SIG-M5 (cell line): Measurements from ENCODE around the gene LEP.

ENCODE experiments used
- DNase-seq: peaks from one replicate; lab custom pipeline; 2025; lab: John Stamatoyannopoulos, UW

LEP gene

DNA sequence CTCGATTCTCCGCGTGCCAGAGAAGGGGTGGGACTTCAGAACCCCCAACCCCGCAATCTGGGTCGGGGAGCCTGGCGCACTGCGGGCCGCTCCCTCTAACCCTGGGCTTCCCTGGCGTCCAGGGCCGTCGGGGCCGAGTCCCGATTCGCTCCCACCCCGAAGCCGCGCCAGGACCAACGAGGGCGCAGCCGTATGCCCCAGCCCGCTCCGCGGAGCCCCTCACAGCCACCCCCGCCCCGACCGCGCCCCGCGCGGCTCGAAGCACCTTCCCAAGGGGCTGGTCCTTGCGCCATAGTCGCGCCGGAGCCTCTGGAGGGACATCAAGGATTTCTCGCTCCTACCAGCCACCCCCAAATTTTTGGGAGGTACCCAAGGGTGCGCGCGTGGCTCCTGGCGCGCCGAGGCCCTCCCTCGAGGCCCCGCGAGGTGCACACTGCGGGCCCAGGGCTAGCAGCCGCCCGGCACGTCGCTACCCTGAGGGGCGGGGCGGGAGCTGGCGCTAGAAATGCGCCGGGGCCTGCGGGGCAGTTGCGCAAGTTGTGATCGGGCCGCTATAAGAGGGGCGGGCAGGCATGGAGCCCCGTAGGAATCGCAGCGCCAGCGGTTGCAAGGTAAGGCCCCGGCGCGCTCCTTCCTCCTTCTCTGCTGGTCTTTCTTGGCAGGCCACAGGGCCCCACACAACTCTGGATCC, at the start of gene LEP:
TSS of gene LEP (plus strand) at position 583 of the 691 bp plus-strand sequence. CDS start 10,741 bp downstream, outside the sequence.
- no peak for DNase-seq

DNA sequence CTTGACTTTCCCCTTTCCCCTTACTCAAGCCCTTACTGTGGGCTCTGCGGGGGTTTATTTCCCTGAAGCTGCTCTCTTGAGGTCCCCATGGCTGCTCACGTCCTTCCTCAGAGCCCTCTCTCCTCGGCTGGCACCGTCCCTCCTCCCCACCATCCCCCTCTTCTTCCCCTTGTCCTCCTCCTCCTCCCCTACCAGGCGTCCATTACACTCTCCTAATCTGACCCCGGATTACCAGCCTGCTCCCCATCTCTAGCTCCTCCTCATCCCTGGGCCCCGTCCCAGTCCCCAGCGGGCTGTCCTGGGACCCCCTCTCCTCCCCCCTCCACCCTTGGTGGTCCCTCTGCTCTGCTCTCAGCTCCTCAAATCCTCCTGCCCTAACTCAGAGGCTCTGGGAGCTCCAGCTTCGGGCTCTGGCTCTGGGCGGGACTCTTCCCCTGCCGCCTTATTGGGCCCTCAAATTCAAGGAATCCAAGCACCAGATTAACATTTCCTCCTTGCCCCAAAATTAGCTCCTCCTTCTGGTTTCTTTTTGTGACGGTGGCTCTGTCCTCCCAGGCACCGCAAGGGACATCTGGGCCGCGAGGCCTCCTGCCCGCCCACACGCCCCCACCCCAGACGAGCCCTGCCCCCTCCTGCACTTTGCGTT, 48.5 kb upstream of the LEP start:
- no peak for DNase-seq

DNA sequence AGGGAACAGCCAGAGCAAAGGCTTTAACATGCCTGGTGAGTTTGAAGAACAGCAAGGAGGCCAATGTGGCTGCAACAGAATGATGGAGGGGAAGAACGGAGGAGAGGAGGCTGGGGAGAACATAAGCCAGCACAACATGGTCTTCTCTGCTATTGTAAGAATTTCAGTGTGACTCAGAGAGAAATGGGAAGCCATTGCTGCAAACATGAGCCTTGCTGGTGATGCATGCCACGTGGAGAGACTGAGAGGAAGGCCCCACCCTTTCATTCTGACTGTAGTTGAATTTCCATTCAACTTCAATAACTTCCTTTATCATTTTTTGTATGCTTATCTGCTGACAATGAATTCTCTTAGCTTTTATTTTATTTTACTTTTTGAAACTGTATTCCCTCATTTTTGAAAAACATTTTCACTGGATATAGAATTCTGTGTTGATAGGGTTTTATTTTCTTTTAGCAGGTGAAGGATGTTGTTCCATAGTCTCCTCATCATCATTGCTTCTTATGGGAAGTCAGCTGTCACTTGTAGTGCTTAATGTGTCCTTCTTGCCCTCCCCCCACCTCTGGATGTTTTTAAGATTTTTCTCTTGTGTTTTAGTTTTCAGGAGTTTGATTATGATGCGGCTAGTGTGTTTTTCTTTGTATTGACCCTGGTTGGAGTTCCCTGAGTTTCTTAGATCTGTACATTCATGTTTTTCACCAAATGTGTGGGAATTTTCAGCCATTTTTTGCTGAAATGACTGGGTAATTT, 46.4 kb upstream of the LEP start:
- no peak for DNase-seq

DNA sequence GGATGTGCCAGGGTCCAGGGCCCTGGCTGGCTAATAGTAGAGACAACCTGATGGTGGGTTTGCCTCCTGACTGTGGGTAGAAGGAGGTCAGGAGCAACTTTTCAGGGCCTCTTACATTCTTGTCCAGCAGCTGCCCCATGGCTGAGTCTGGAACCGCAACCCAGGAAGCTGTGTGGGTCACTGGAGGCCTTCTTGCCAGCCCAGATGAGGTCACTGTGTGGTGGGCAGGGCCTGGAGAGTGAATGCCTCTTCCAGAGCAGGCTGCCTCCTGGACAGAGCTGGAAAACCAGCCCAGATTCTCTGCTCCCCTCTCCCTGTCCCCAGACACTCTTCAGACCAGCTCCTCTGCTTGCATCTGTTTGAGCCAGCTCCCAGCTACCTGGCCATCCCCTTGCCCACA, 43.5 kb upstream of the LEP start:
- DNase-seq: no peak

DNA sequence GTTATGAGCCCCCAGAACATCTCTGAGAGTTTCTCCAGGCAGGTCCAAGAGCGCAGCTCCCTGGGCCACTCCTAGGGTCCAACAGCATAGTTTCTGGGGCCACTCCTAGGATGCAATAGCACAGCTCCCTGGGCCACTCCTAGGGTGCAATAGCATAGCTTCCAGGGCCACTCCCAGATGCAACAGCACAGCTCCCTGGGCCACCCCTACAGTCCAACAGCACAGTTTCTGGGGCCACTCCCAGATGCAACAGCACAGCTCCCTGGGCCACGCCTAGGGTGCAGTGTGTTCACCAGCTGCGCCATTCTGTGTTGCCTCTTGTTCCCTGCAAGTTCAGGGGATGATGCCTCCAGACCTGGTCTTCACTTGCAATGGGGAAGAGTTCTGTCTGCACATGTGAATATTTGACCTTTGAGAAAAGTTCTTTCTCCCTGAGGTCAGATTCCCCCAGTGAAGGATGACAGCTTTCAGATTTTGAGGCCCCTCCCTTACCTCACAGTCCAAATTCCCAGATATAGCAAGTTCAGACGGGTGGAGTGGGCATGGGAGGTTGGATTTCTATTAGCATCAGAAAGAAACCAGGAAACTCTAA, 43.0 kb upstream of the LEP start:
- no peak for DNase-seq

DNA sequence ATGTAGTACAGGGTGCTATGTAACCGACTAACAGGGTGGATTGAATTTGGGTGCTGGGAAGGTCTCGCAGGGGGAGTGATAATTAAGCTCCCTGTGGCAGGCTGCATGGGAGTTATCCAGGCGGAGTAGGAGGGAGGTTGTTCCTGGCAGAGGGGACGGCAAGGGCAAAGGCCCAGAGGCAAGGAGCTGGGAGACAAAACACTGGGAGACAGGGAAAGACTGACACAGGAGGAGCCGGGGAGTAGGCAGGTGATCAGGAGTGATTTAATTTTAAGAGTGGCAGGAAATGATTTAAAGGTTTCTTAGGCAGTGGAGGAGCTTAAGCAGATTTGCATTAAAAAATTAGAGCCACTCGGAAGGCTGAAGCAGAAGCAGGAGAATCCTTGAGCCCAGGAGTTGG, 40.7 kb upstream of the LEP start:
- no peak for DNase-seq

DNA sequence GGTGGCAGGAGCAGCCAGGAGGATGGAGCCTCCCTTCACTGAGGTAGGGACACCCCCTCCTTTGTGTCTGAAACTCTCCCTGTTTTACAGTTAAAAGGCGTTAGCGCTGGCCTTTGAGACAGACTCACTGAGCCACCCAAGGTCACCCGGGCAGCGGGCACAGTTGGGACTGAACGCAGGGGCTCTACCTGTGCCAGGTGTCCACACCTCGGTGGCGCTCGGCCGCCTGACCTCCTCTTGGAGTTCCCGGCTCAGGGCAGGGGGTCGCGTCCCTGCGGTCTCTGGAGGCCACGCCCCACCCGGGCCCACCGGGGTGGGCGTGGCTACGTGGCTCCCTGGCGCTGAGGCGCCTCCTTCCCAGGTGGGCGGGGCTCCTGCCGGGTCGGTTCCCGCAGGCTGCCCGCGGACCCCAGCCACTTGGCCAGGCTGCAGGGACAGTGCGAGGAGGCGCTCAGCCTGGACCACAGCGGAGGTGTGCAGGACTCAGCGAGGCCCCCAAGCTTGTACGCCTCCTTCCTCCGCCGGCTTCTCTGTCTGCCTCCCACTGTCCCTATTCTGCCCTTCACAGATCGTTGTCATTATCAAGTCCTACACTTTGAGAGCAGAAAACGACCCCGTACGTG, 39.9 kb upstream of the LEP start:
- DNase-seq: no peak

DNA sequence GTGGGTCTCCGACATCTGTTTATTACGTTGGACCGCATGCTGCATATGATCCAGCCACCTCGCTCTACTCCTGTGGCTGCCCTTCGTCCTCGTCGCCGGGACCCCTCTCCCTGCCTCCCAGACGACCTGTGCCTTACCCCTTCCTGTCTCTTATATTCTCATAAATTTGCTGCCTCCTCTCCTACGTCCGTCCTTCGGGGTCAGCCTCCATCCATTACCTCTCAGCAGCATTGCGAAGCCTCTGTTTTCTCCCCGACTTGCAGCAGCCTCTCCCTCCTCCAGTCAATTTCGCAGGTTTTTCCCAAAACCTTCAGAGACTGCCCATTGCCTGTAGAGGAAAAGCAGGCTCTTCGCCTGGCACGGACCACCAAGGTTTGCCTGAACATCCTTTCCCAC, 39.4 kb upstream of the LEP start:
- DNase-seq: no peak

DNA sequence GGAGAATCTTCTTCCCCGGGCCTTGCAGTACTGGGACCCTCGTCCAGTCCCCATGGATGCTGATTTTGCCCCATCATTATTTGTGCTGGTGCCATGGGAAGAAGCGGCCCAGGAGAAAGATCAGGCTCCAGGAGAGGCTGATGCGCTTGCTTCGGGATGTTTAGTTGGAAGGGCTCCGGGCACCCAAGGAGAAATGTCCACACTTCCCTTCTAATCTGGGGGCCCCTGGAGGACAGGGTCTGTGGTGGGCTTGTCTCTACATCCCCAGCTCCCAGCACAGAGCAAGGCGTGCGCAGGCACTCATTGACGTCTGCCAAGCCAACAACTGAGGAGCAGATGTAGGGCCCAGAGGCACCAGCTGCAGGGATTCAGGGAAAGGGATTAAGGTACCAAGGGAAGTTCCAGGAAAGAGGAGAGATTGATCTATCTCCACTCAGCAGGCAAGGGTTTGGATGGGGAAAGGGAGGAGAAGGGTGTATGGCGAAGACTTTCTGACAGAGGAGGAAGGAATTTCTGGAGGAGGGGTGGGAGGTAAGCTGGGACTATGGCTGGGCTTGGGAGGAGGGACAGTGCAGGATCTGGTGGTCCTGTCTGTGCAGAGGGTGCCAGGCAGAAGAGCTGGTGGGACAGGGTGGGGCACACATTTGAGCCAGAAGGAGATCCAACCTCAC, 38.7 kb upstream of the LEP start:
- DNase-seq: no peak

DNA sequence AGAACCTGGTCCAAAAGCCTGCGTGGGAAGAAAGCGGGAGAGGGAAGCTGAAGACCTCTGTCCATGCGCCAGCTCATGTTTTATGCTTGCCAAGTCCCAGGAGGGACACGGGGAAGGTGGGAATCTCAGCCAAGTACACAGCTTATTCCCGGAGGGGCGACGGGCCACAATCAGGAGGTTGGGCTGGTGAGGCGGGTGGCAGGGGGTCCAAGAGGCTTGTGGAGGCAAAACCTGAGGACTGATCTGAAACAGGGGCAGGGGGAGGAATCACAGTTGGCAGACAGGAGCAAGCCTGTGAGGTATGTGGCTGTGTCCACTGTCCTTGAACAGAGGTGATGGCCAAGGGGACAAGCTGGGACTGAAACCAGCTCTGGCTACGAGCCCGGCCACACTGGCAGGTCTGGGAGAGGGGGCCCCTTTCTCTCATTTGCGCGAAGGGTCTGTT, 38.0 kb upstream of the LEP start:
- DNase-seq: no peak

DNA sequence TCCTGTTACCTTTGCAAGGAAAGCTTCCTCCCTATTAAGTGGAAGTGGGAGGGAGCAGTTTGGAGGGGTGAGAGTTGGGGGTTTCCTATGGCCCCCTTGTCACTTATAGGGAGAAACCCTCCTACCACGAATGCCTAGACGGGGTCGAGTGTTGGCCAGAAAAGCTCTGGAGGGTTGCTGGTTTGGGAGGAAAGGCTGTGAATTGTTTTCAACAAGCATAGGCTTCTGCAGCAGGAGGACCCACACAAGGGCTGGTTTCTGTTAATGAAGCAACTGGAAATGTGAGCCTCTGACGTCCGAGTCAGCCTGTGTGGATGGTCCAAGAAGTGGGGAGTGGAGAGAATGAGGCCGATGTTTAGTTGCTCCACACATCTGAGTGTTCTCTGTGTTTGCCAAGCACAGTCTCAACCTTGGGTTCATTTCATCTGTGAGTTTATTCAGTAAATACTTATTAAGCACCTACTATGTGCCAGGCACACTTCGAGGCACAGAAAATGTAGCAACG, 37.3 kb upstream of the LEP start:
- no peak for DNase-seq

DNA sequence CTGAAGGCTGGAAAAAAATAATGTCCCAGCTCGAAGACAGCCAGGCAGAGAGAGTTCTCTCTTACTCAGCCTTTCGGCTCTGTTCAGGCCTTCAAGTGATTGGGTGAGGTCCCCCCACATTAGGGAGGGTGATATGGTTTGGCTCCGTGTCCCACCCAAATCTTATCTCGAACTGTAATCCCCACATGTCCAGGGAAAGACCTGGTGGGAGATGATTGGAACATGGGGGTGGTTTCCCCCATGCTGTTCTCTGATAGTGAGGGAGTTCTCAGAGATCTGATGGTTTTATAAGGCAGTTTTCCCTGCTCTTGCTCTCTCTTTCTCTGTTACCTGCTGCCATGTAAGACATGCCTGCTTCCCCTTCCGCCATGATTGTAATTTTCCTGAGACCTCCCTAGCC, 36.6 kb upstream of the LEP start:
- DNase-seq: no peak

DNA sequence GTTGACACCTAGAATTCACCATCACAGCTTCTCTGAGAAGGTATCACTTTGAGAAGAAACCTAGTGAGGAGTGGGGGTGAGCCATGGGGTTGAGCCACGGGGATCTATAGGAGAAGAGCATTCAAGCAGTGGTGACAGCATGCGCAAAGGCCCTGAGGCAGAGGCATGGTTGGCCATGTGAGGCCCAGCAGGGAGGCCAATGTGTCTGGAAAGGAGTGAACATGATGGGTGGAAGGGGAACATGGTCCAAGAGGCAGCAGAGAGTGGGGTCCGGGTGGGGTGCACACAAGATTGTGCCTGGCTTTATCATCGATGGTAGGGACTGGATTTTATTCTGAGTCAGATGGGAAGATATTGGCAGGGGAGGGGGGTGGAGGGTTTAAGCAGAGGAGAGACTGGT, 36.0 kb upstream of the LEP start:
- DNase-seq: no peak

DNA sequence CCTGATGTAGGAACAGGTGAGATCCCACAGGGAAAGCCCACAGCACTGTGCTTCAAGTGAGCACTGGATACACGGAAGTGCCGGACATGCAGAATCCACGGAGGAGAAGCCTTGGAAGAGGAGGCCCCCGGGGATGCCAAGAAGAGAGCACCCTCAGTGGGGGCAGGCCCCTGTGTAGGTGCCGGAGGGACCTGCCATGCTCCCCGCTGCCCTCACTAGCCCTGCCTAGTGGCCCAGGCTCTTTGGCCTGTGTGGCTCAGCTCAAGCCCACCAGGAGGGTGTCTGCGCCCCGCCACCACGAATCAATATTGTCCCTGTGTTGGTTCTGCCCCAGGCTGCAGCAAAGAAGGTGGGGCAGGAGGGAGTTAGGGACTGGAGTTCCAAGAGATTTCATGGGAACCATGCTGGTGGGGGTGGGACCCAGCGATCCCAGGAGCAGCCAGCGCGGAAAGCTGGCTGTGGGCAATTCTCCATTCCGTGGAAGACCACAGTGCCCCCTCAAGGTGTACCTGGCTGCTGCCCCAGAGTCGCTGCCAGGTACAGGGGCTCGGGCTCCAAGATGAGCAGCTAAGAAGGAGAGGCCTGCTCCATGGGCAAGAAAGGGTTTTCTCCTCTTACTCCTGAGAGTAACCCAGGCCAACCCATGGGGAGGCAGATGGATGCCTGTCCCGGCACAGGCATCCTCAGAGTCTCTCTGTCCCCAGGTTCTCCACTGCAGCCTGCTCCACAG, 34.9 kb upstream of the LEP start:
- no peak for DNase-seq

DNA sequence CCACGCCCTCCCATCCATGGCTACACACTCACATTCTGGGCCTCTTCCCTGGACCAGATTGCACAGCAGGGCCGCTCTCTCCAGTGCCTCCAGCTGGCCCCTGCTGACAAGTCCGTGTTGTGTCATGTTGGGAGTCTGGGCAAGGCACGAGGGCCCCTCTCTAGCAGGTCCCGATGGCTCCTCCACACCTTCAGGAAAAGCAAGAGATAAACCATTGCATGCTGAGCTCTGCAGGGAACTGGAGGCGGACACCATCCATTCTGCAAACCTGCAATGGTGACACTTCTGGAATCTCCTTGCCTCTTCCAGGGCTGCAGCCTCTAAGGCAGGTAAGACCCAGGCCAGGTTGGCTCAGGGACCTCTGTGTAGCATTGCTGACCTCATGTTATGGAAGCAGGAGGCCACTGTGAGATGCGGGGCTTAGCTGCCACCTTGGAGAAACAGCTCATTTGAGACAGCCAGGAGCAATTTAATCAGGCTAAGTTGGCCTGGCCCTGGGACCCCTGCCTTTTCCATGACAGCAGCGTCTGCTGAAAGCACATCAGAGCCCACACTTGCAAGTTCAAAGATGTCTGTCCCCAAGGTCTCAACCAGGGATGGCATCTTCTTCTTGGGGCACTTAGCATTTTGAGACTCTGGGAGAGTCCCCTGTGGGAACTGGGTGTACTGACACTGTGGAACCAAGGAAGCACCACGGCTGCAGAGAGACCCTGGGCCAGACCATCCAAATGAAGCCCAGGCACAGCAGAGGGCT, 34.2 kb upstream of the LEP start:
- DNase-seq: no peak

DNA sequence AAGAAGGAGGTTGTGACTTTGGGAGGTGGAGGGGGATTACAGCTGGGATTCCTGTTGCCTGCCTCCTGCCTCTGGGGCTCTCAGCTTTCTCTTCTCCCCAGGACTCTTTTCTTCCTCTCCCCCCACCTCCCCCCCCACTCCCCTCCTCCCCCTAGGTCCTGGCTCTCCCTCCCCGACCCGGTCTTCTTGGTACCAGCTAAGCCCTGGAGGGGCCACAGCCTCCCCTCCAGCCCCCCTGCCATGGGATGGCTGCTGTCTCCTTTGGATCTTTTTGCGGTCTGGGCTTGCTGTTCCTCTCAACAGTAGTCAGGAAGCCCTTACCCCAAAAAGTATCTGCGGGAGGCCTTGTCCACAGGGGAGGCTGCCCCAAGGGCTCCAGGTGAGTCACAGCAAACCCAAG, 33.5 kb upstream of the LEP start:
- DNase-seq: no peak

DNA sequence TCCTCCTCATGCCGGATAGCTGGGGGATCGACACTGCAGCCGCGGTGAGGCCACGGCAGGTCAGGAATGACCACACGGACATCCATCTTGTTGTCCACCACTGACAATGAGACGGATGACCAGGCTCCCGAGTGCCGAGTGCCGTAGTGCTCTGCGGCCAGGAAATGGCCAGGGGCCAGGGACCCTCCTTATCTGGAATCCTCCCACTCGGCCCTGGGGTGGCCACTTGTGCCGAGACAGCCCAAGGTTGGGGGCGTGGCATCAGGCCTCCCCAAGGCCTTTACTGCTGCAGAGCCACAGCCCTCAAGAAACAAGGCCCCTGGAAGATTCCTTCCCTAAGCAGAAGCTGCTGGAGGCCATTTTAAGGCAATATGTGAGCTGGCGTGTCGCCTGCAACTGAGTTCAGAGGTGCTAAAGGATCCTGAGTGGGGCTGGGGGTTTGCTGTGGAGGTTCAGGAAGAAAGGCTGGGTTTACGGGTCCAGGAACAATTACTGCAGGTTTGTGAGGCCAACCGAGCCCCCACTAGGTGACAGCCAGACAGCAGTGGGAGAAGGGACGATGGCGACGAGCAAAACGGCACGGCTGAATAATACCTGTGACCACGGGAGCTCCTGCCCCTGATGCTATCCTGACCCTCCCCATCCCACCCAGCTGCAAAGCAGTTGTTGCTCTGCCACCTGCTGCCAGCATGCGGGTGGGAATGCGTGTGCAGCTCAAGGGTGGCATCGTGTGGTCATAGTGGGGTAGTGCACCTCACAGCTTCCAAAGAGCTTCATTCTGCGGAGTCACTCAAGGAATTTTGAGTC, 31.6 kb upstream of the LEP start:
- DNase-seq: no peak

DNA sequence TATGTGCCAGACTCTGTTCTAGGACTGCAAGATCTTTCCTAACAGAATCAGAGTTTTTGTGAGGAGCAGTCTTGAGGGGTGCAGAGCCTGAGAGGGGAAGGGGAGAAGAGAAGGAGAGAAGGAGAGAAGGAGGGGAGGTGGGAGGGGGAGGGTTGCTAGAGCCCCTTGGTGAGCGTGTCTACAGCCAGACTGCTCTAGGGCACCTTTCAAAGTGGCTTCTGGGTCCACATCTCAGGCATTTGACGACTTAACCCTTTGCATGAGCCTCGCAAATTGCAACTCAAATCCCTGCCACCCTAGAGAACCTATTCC, 31.1 kb upstream of the LEP start:
- DNase-seq: no peak
